DMS114 treated with DMSO at 0.1 percent for 48 hours (cell line): Measurements from ENCODE around the gene KRTAP13-1.

Experiments used
- DNase-seq: peaks from one replicate; lab custom pipeline; 2025; ENCODE audit not compliant: unreplicated experiment; lab: John Stamatoyannopoulos, UW

The KRTAP13-1 gene, protein sequence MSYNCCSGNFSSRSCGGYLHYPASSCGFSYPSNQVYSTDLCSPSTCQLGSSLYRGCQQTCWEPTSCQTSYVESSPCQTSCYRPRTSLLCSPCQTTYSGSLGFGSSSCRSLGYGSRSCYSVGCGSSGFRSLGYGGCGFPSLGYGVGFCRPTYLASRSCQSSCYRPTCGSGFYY

DNA sequence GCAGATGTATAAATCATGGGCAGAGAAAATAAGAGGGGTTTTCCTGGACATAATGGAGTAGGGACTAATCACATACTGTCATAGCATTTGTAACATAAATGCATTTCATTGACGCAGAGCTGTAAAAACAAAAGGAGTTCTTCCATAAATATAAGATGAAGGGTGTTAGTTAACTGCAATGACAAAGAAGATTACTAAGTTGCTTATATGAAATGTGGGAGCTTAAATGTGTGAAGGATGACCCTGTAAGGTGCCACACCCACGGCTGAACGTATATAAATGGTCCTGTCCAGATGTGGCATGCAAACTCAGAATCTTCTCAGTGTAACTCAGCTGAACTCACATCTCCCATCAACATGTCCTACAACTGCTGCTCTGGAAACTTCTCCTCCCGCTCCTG lies at the start of gene KRTAP13-1:
Gene KRTAP13-1 (plus strand): TSS at position 301 of the 400 bp plus-strand sequence. CDS start 56 bp downstream, at position 357.
- no peak for DNase-seq

DNA sequence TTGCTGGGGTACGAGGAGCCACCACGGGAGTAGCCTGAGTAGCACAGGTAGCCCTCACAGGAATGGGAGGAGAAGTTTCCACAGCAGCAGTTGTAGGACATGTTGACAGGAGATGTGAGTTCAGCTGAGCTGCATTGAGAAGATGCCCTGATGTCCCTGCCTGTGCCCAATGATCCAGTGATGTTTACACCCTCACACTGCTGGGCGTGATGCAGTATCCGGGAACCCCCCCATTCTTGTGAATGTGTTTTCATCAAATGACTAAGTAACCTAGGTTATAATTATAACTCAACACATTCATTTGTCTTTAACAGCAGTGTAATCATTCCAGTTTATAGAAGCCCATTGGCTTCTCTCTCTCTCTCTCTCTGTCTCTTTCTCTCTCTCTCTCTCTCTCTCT lies 47.3 kb upstream of the KRTAP13-1 start, which contains the start of gene KRTAP23-1:
Gene KRTAP23-1 (minus strand): TSS at position 101 of the 400 bp plus-strand sequence. CDS start 0 bp downstream, at position 101.
- no peak for DNase-seq

DNA sequence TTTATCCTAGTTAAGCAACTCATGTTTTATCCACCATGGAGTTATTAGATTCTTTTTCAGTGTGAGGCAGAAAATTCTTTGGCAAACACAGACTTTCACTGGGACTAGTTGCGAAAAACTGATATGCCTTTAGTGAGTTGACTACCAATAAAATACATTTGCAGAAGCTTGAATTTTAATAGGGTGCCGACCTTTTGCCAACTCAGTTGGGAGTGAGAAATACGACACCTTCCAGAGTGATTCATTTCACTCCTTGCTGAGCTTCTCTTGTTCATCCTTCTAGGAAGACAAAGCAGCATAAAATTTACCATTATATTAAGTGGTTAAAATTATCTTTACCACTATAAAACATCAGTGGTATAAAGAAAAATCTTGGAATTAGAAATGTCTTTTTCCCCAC lies 46.3 kb upstream of the KRTAP13-1 start:
- DNase-seq, result no peak

DNA sequence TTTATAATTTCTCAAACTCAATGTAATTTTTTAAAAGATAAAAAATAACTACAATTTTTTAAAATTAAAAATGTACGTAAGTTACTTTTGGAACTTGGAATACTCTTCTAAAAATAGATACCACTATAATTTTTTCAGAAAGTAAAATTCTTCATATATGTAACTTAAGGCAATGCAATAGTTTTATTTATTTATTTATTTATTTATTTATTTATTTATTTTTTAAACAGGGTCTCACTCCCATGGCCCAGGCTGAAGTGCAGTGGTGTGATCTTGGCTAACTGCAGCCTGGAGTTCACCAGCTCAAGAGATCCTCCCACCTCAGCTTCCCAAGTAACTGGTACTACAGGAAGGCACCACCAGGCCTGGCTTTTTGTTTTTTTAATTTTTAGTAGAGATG lies 44.3 kb upstream of the KRTAP13-1 start:
- no peak for DNase-seq

DNA sequence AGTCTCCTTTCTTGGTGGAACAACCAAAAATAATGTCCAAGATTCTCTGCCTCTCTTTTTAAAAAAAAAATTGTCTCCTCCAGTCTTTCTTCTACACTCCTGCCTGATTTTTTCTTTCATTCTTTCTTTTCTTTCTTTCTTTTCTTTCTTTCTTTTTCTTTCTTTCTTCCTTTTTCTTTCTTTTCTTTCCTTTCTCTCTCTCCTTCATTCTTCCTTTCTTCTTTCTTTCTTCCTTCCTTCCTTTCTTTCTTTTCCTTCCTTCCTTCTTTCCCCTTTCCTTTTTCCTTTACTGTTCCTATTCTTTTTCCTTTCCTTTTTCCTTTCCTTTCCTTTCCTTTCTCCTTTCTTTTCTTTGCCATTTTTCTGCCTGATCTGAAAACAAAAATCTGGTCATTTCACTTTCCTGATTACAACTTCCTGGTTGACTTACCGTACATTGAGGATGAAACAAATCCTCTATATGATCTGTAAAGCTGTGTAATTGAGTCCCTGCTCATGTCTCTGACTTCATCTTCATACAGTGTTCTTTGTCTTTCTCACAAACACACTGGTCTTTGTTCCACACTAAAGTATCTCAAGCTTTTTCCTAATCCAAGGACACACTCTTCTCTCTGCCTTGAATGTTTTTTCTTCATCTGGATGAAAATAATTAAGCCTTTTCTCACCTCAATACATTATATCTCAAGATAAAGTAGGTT lies 41.4 kb upstream of the KRTAP13-1 start:
- DNase-seq, result no peak

DNA sequence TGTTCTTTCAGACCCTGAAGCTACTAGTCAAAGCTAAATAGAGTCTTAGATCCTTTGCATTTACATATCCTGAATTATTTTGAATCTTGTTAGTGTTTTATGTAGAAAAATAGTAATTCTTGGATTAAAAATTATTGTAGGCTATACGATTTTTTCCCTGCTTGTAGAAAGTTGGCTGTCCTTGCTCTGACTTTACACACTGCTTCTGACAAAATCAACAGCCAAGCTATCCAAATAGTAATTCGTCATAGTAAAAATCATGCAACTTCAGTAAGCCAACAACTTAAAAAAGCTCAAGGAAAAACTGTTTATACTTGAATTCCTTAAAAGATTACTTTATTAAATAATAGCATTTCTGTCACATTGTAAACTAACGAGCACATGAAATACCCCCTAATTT lies 39.9 kb upstream of the KRTAP13-1 start:
- DNase-seq, result no peak

DNA sequence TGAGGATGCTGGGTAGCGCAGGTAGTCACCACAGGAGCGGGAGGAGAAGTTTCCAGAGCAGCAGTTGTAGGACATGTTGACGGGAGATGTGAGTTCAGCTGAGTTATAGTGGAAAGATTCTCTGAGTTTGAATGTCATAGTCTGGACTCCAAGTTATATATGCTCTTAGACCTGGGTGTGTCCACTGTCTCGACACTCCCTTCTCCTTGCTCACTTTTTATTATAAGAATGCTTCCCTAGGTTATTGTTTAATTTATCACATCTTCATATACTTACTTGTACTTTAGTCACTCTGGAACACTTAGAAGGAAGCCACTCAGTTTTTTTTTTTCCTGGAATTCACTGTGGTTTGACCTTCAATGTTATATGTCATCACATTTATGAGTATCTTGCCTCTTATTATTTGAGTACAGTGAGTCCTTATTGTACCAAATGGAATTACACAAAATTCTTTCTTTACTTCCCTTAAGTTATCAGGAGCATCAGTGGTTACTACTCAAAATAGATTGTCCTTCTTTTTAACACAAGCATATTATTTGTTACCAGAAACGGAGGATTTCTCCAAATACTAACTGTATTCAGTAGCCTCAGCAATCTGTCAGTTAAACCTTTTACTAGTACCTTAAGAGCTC lies 23.6 kb upstream of the KRTAP13-1 start, which contains the start of gene KRTAP13-2:
Gene KRTAP13-2 (minus strand): TSS at position 133 of the 632 bp plus-strand sequence. CDS start 58 bp downstream, at position 75.
- no peak for DNase-seq

DNA sequence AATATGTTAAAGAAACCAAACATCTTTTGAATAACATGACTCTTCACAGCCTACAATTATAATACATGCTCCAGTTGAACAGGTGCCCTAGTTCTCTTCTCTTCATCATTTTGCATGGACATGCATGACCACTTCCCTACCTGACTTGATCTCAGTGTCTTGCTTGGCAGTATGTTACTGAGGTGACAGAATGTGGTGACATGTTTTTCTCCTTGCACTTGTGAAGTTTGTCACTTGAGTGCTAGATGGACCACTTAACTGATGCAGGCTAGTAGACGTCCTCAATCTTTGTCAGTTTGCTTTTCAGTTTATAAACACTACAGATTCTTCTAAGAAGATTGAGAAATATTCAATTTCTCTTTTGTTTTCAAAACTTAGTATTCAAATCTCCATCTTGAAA lies 13.6 kb upstream of the KRTAP13-1 start:
- DNase-seq, result no peak

DNA sequence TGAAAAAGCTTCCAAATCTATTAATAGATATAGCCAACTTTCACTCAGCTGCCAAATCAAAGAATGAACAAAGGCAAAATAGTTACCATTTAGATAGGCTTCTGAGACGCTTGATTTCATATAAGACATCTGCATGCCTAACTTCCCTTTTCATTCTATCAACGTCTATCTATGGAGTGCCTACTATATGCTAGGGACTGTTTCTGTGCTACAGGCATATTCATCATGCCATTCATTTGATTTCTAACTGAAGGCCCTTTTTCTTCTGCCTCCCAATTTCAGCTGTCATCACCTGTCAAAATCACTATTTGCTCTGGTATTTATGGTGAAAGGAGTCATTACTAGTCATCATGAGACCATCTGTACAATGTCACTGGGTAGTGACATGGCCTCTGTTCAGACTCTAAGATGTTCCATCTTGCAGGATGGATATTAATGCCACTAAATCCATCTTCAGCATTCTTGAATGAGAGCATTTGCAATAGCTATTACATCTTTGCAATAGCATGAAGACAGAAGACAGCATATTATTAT lies 4.3 kb upstream of the KRTAP13-1 start:
- DNase-seq, result no peak

DNA sequence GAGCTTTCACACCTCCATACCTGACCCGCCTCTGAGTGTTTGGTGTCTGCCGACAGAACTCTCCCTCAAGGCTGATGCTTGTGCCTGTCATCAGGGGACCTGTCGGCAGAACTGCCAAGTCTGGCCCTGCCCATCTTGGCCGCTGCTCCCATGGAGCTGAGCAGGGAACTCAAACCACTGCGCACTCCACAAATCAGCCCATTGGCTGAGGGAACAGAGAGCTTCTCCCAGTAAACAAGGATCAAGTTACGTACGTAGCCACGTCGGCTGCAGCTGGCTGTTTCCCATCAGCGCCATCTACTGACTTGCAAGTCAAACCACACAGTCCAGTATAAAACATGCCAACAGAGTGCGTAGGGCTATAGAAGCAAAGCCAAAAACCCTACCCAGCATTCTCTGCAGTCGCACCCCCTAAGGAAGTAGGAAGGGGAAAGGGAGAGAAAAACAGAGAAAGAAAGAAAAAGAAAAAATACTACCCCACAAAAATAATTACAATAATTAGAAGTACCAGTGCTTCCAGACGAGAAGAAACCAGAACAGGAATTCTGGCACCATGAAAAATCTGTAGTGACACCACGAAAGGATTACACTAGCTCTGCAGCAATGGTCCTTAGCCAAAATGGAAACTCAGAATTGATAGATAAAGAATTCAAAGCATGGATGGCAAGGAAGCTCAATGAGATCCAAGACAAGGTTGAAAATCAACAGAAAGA lies 13.1 kb downstream of the KRTAP13-1 start:
- peak; percentile 16 for DNase-seq

DNA sequence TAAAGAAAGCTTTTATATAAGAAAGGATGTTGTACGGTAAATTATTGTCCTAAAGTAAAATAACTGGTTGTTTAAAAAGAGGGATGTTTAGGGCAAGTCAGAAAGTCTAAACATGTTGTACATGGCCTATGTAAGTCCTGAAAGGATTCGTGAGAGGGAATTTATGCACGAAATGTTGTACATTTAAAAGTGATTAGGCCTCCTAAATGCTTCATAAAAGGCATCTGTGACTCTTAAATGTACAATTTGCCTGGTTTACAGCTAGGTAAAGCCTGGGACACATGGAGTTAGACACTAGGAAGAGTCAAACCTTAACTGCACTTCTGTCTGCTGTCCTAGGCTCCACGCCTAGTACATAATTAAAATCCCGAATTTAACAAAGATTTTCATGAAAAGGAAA lies 20.2 kb downstream of the KRTAP13-1 start:
- no peak for DNase-seq

DNA sequence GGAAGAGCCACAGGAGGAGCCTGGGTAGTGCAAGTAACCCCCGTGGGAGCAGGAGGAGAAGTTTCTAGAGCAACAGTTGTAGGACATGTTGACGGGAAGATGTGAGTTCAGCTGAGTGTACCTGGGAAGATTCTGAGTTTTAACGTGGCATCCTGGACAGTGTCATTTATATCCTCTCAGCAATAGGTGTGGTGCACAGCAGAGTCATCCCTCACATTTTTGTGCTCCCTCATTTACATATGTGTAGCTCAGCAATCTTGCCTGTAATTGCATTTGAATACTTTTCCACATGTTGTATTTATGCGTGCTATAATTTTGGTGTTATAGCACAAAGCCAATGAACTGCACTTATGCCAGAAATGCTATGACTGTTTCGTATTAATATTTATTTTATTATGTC lies 30.0 kb downstream of the KRTAP13-1 start, which contains the start of gene KRTAP13-3:
Gene KRTAP13-3 (minus strand): TSS at position 101 of the 400 bp plus-strand sequence. CDS start 14 bp downstream, at position 87.
- no peak for DNase-seq

DNA sequence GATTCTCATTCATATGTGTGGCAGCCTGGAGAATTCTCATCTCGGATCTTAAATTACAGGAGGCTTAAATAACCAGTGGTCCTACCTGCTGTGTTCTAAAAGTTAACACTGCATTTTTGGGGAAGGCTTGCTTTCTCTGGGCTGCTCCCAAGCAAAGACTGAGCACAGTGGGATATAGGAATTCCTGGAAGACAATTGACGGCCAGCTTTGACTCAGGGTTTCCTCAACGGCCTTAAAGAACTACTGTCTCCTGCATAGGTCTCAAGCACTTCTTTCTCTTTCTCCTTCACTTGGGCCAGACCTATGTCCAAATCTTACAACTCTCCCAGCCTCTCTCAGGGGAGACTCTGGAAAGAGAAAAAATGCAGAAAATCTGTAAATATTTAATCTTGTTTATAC lies 30.9 kb downstream of the KRTAP13-1 start:
- no peak for DNase-seq

DNA sequence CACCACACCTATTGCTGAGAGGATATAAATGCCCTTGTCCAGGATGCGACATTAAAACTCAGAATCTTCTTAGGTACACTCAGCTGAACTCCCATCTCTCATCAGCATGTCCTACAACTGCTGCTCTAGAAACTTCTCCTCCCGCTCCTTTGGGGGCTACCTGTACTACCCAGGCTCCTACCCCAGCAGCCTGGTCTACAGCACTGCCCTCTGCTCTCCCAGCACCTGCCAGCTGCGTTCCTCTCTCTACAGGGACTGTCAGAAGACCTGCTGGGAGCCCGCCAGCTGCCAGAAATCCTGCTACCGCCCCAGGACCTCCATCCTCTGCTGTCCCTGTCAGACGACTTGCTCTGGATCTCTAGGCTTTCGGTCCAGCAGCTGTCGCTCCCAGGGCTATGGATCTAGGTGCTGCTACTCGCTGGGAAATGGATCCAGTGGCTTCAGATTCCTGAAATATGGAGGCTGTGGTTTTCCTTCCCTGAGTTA lies 34.4 kb downstream of the KRTAP13-1 start, which contains the start of gene KRTAP13-4:
Gene KRTAP13-4 (plus strand): TSS at position 51 of the 486 bp plus-strand sequence. CDS start 56 bp downstream, at position 107.
- DNase-seq, result no peak

DNA sequence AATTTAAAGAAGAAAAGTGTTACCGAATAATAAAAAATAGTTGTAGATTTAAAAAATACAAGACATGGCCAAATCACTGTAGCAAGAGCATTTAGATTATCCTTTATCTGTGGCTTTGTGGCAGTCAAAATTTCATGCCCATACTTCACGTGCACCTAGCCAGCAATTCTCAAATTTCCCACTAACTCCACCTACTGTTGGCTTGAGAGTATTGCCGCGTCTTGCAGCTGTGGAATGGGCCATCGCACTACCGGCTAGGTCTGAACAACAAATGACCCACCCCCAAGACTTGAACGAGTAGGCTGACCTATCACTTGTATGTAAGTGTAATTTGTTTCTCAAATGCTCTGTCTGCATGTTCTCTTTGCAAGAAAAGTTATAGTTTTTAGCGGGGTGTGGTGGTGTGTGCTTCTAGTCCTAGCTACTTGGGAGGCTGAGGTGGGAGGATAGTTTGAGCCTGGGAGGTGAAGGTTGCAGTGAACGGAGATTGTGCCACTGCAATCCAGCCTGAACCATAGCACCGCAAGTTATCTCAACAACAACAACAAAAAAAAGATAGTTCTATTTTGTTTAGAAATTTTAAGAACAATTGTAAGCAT lies 38.3 kb downstream of the KRTAP13-1 start:
- DNase-seq, result peak; percentile 13

DNA sequence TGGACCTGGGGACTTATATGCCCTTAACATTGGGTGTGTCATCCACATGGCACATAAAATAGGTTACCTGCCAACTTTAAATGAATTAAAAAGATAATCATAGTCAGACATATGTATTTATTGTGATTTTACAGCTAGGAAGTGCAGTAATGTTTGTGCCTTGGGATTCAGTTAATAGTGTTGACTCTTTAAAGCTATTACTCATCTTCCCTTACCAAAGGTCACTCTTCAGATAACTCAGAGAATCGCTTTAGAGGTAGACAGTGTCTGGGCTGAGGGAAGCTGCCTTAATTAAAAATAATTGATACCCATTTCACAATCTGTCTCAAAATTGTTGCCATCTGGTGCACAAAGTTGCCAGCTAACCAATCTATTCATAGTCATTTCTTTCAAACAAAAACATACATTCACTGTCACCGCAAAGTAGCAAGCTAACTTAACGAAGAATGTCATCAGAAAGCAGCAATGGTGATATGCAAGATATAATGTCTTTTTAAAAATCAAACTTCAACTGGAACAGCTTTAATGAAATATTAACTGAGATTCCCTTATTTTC lies 41.3 kb downstream of the KRTAP13-1 start:
- no peak for DNase-seq

DNA sequence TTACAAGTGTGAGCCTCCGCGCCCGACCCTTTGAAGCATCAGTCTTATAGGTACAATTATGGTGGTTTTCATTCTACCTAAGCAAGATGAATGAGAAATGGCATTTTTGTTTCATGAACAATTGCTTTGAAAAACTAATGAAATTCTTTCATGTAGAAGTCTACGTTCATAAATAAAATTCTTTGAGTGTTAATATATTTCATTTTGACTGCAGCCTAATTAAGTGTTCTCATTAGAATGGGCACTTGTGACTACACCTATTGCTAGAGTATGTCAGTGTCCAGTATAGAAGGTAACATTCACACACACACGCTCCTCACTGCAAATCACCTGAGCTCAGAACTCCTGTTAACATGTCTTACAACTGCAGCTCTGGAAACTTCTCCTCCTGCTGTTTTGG lies 44.1 kb downstream of the KRTAP13-1 start, which contains the start of gene KRTAP15-1:
Gene KRTAP15-1 (plus strand): TSS at position 301 of the 400 bp plus-strand sequence. CDS start 53 bp downstream, at position 354.
- no peak for DNase-seq

DNA sequence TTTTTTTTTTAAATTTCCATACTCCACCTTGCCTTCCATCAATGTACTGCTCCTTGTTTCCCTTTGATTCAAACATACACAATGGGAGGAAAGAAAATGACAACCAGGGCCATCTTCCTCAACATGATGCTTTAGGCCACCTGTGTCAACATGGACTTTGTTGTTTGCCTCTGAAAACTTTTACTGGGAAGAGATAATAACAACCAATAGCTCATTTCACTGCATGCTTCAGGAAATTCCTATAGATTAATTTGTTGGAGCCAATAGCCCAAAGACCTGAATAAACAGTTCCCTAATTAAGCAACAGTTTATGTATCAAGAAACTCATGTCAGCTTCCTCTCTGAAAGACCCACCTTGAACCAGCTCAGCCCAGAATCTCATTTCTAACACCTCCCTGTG lies 47.4 kb downstream of the KRTAP13-1 start:
- DNase-seq, result no peak

DNA sequence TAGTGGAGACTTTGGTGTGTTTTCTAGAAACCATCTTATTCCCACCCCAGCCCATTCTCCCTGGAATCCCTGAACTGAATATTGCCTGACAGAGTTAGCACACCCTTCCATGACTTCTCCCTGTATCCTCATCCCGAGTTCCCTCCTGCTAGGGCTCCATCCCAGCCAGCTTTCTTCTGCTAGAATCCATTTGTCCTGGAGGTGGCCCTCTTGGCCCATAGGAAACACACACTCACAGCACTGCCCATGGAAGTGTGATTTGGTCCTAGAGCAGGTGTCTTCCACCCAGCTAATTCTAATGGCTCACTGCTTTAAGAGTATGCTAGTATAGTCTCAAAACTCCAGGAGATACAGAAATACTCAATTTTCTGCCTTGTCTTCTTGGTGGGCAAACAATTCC lies 48.4 kb downstream of the KRTAP13-1 start:
- DNase-seq, result no peak
